PC-3 (cell line): Measurements from ENCODE around the gene CLEC16A. TPM values are rescaled to one million over a fixed set of nuclear protein-coding genes. Genes with fewer than 3 reads are reported as not detected.

Source experiments
- ATAC-seq: fragments of 200-7000 bp; cut with Tn5 transposase; 2 replicates; pipeline ENCODE4 v1.9.1; 2020; ENCODE audit warnings: mild to moderate bottlenecking, moderate library complexity
- BruUV-seq: library from RNA; stranded (reverse); fragments of 400-500 nt; replicated peaks from 2 replicates; lab custom pipeline; 2021; lab: Mats Ljungman, UMichigan
- CTCF ChIA-PET: fragments of 300-600 bp; sonication (Branson Sonifier 250); formaldehyde crosslinking; loops from one replicate; lab custom pipeline; 2022; ENCODE audit warnings: antibody characterized with exemption; lab: Charles Lee
- POLR2A ChIA-PET: fragments of 300-600 bp; sonication (Branson Sonifier 250); formaldehyde crosslinking; loops from one replicate; lab custom pipeline; 2022; ENCODE audit warnings: antibody characterized with exemption; ENCODE audit not compliant: unreplicated experiment; lab: Charles Lee
- DNase-seq: peaks from one replicate; pipeline ENCODE4 v3.0.0-alpha.2; 2015
- H2AFZ ChIP-seq: fragments of 300-600 bp; sonication (generic); 2 replicates; pipeline ENCODE4 v1.6.0; 2016; ENCODE audit warnings: antibody characterized with exemption, low read length
- H3F3A ChIP-seq: fragments of 300-600 bp; sonication (generic); one replicate; pipeline ENCODE4 v1.6.0; 2017; ENCODE audit warnings: antibody characterized with exemption, low read length, control low read depth, mild to moderate bottlenecking; ENCODE audit not compliant: unreplicated experiment
- H3K27ac ChIP-seq: fragments of 300-600 bp; sonication (generic); 2 replicates; pipeline ENCODE4 v1.5.1; 2016; ENCODE audit warnings: mild to moderate bottlenecking, low read length
- H3K27me3 ChIP-seq: fragments of 300-600 bp; sonication (generic); 2 replicates; pipeline ENCODE4 v1.6.1; 2016; ENCODE audit warnings: low read length, mixed read lengths
- H3K36me3 ChIP-seq: fragments of 300-600 bp; sonication (generic); 2 replicates; pipeline ENCODE4 v1.6.1; 2016; ENCODE audit warnings: low read depth, mixed run types, low read length, mixed read lengths
- H3K4me1 ChIP-seq: fragments of 300-600 bp; sonication (generic); 2 replicates; pipeline ENCODE4 v1.5.1; 2016; ENCODE audit warnings: low read length; ENCODE audit not compliant: insufficient read depth
- H3K4me2 ChIP-seq: fragments of 300-600 bp; sonication (generic); 2 replicates; pipeline ENCODE4 v1.6.0; 2016; ENCODE audit warnings: low read length
- H3K4me3 ChIP-seq: fragments of 300-600 bp; sonication (generic); 2 replicates; pipeline ENCODE4 v1.5.1; 2016; ENCODE audit warnings: mild to moderate bottlenecking, low read length, mixed read lengths
- H3K79me2 ChIP-seq: fragments of 300-600 bp; sonication (generic); 2 replicates; pipeline ENCODE4 v1.6.1; 2017; ENCODE audit warnings: low read length, mixed read lengths
- H3K9ac ChIP-seq: fragments of 300-600 bp; sonication (generic); 2 replicates; pipeline ENCODE4 v1.6.0; 2016; ENCODE audit warnings: mild to moderate bottlenecking, low read length
- H3K9me2 ChIP-seq: fragments of 300-600 bp; sonication (generic); replicated peaks from 2 replicates; pipeline ENCODE4 v1.6.1; 2016; ENCODE audit warnings: mixed run types, low read length, mixed read lengths
- H3K9me3 ChIP-seq: fragments of 300-600 bp; sonication (generic); 2 replicates; pipeline ENCODE4 v1.6.1; 2016; ENCODE audit warnings: low read length, mixed read lengths
- H4K20me1 ChIP-seq: fragments of 300-600 bp; sonication (generic); 2 replicates; pipeline ENCODE4 v1.6.1; 2016; ENCODE audit warnings: low read length, mixed read lengths
- CTCF ChIP-seq: fragments of 300-600 bp; sonication (generic); conservative IDR thresholded peaks from 2 replicates; pipeline ENCODE4 v1.5.1; 2017; ENCODE audit warnings: antibody characterized with exemption, low read depth, mild to moderate bottlenecking, low read length
- EZH2 ChIP-seq: fragments of 300-600 bp; sonication (generic); IDR thresholded peaks from one replicate; pipeline ENCODE4 v1.6.1; 2017; ENCODE audit warnings: antibody characterized with exemption, mild to moderate bottlenecking, low read length; ENCODE audit not compliant: unreplicated experiment
- EZH2phosphoT487 ChIP-seq: fragments of 300-600 bp; sonication (generic); IDR thresholded peaks from 2 replicates; pipeline ENCODE4 v1.6.1; 2018; ENCODE audit warnings: mild to moderate bottlenecking, antibody characterized with exemption, low read length, borderline replicate concordance
- intact Hi-C: fragments of 100-400 bp; cut with micrococcal nuclease; formaldehyde crosslinking; loops from 2 replicates; pipeline ENCODE4 v1.9.0; 2023
- total RNA-seq: library from RNA; depleted of rRNA; stranded (reverse); fragments of >200 nt; gene quantifications from 2 replicates; pipeline ENCODE4 v1.2.3, GENCODE V29; 2014

Gene CLEC16A
- total RNA-seq, 1 experiment from 2014 or later, result 9.5 TPM

GRCh38 chr16:11025120-11025531 is 80.8 kb downstream of the CLEC16A start:
- no peaks in the 10 kb centered on the region for H3K79me2 ChIP-seq
- intact Hi-C loops, result no loop called here
- no peaks in the 10 kb centered on the region for H3K9me3 ChIP-seq
- peaks cover 19% of the 10 kb centered on the region for H3K4me1 ChIP-seq
- ChIA-PET POLR2A (no interaction called here), CTCF (no interaction called here)
- no peak overlapping the region for H3K4me2 ChIP-seq
- no peak overlapping the region for H3K27ac ChIP-seq
- peaks cover 9% of the 10 kb centered on the region for H3K36me3 ChIP-seq
- TF ChIP-seq CTCF, result no peak
- TF ChIP-seq EZH2, result no peak
- no peak for TF ChIP-seq EZH2phosphoT487
- BruUV-seq, result no TSS peak
- H2AFZ ChIP-seq, result no peak overlapping the region
- DNase-seq (no peak), ATAC-seq (no peak)
- H3K9me2 ChIP-seq, result no peaks in the 10 kb centered on the region
- H3K27me3 ChIP-seq, result no peaks in the 10 kb centered on the region
- H3K9ac ChIP-seq, result no peak overlapping the region
- no peaks in the 10 kb centered on the region for H4K20me1 ChIP-seq
- no peak overlapping the region for H3K4me3 ChIP-seq
- H3F3A ChIP-seq, result no peaks in the 10 kb centered on the region

GRCh38 chr16:11029948-11030347 is 85.6 kb downstream of the CLEC16A start:
- ATAC-seq, result peak; percentile 74
- DNase-seq, result peak; percentile 81
- peak overlapping the region; percentile 26 for H3K4me2 ChIP-seq
- BruUV-seq, result no TSS peak
- H3K9me2 ChIP-seq, result no peaks in the 10 kb centered on the region
- peaks cover 9% of the 10 kb centered on the region for H3K36me3 ChIP-seq
- H3K9me3 ChIP-seq, result no peaks in the 10 kb centered on the region
- H3K4me3 ChIP-seq, result no peak overlapping the region
- no peaks in the 10 kb centered on the region for H3K79me2 ChIP-seq
- POLR2A ChIA-PET, result no interaction called here
- intact Hi-C loops, result no loop called here
- no peaks in the 10 kb centered on the region for H3K27me3 ChIP-seq
- peaks cover 37% of the 10 kb centered on the region for H3K4me1 ChIP-seq
- no peak overlapping the region for H3K9ac ChIP-seq
- H3K27ac ChIP-seq, result peak overlapping the region; percentile 57
- H3F3A ChIP-seq, result no peaks in the 10 kb centered on the region
- TF ChIP-seq CTCF, result no peak
- no peak for TF ChIP-seq EZH2
- no peak for TF ChIP-seq EZH2phosphoT487
- H2AFZ ChIP-seq, result no peak overlapping the region
- no peaks in the 10 kb centered on the region for H4K20me1 ChIP-seq
- CTCF ChIA-PET, result no interaction called here

GRCh38 chr16:11030990-11031510 is 86.7 kb downstream of the CLEC16A start:
- intact Hi-C loops, result no loop called here
- CTCF ChIA-PET, result no interaction called here
- peaks cover 39% of the 10 kb centered on the region for H3K4me1 ChIP-seq

More at GRCh38 chr16:11030990-11031510, 86.7 kb downstream of the CLEC16A start:
- H3K9me3 ChIP-seq, result no peaks in the 10 kb centered on the region
- POLR2A ChIA-PET, result no interaction called here
- BruUV-seq, result no TSS peak
- TF ChIP-seq EZH2 (no peak), EZH2phosphoT487 (no peak), CTCF (no peak)
- peaks cover 5% of the 10 kb centered on the region; the same call in 1 of the 2 replicates for H3K36me3 ChIP-seq
- H2AFZ ChIP-seq, result no peak overlapping the region
- peak overlapping the region; percentile 55; the same call in 1 of the 2 replicates for H3K27ac ChIP-seq
- no peaks in the 10 kb centered on the region for H3K9me2 ChIP-seq
- H3K4me3 ChIP-seq, result no peak overlapping the region
- DNase-seq, result no peak
- no peaks in the 10 kb centered on the region for H3K27me3 ChIP-seq
- H3K79me2 ChIP-seq, result no peaks in the 10 kb centered on the region
- H3K9ac ChIP-seq, result no peak overlapping the region
- H4K20me1 ChIP-seq, result no peaks in the 10 kb centered on the region
- no peaks in the 10 kb centered on the region for H3F3A ChIP-seq
- no peak overlapping the region for H3K4me2 ChIP-seq
- no peak for ATAC-seq
